GM21825 (cell line): Measurements from ENCODE around the gene S1PR5.

ENCODE experiments used
- ATAC-seq: cut with Tn5 transposase; IDR thresholded peaks from one replicate; pipeline ENCODE4 v1.9.1; 2021; ENCODE audit warnings: mild to moderate bottlenecking, moderate library complexity; ENCODE audit not compliant: unreplicated experiment

Gene S1PR5

GRCh38 chr19:10516671-10517286, 468 bp downstream of the S1PR5 start:
- ATAC-seq, result no peak

- ATAC-seq, result no peak
Observed at GRCh38 chr19:10516064-10516385, 1.2 kb downstream of the S1PR5 start.

GRCh38 chr19:10514211-10515145, 2.8 kb downstream of the S1PR5 start:
- no peak for ATAC-seq

- ATAC-seq, result no peak
Observed at GRCh38 chr19:10513223-10513622, 4.0 kb downstream of the S1PR5 start.

- ATAC-seq, result no peak
Observed at GRCh38 chr19:10510301-10510802, 6.9 kb downstream of the S1PR5 start.

GRCh38 chr19:10508707-10509106, 8.5 kb downstream of the S1PR5 start:
- no peak for ATAC-seq

- no peak for ATAC-seq
Observed at GRCh38 chr19:10508036-10508435, 9.2 kb downstream of the S1PR5 start.

- ATAC-seq, result no peak
Observed at GRCh38 chr19:10505583-10506229, 11.5 kb downstream of the S1PR5 start.

- peak; percentile 28 for ATAC-seq
Observed at GRCh38 chr19:10503002-10503789, 14.1 kb downstream of the S1PR5 start, which contains the start of gene KEAP1. KEAP1 (minus strand) TSS chr19:10503356; CDS start chr19:10500033, 3,323 bp downstream.

- ATAC-seq, result peak; percentile 83
Observed at GRCh38 chr19:10502524-10503001, 14.7 kb downstream of the S1PR5 start.

GRCh38 chr19:10501971-10502523, 15.2 kb downstream of the S1PR5 start:
- peak; percentile 37 for ATAC-seq

GRCh38 chr19:10500247-10500592, 17.0 kb downstream of the S1PR5 start:
- no peak for ATAC-seq

- no peak for ATAC-seq
Observed at GRCh38 chr19:10499550-10500246, 17.5 kb downstream of the S1PR5 start.

GRCh38 chr19:10497371-10497770, 19.9 kb downstream of the S1PR5 start:
- no peak for ATAC-seq

GRCh38 chr19:10491472-10492047, 25.7 kb downstream of the S1PR5 start:
- ATAC-seq, result no peak

GRCh38 chr19:10486551-10486950, 30.7 kb downstream of the S1PR5 start:
- no peak for ATAC-seq

GRCh38 chr19:10478903-10479384, 38.3 kb downstream of the S1PR5 start:
- ATAC-seq, result no peak

- ATAC-seq, result no peak
Observed at GRCh38 chr19:10478476-10478875, 38.8 kb downstream of the S1PR5 start.

- ATAC-seq, result no peak
Observed at GRCh38 chr19:10474962-10475451, 42.2 kb downstream of the S1PR5 start.
